Right atrium auricular region (tissue), 2 donors: ENCODE measurements around the gene LHB. TPM values are rescaled to one million over a fixed set of nuclear protein-coding genes. Genes with fewer than 3 reads are reported as not detected.

Experiments
- DNase-seq: peaks from one replicate; pipeline ENCODE4 v3.0.0-alpha.2; 2019; ENCODE audit warnings: low spot score
- H3K27ac ChIP-seq, 2 donors: fragments of 200-600 bp; sonication (generic); 1 replicate in 1 of 2; 2 replicates in 1 of 2; pipeline ENCODE4 v1.5.1; 2016 to 2019
- H3K27me3 ChIP-seq, 2 donors: fragments of 200-600 bp; sonication (generic); one replicate each; pipeline versions ENCODE4 v1.5.1 to v1.6.0; 2017 to 2019
- H3K36me3 ChIP-seq: fragments of 200-600 bp; sonication (generic); one replicate; pipeline ENCODE4 v1.5.1; 2016
- H3K4me1 ChIP-seq, 2 donors: fragments of 200-600 bp; sonication (generic); one replicate each; pipeline versions ENCODE4 v1.5.1 to v1.6.0; 2017 to 2019
- H3K4me3 ChIP-seq, 2 donors: fragments of 200-600 bp; sonication (generic); 1 replicate in 1 of 2; 2 replicates in 1 of 2; pipeline ENCODE4 v1.5.1; 2017 to 2019; ENCODE audit warnings: mild to moderate bottlenecking in 1 of 2, moderate library complexity in 1 of 2
- H3K9me3 ChIP-seq, 2 donors: fragments of 200-600 bp; sonication (generic); one replicate each; pipeline ENCODE4 v1.5.1; 2019
- CTCF ChIP-seq, 2 donors: fragments of 200-600 bp; sonication (generic); IDR thresholded peaks; one replicate each; pipeline ENCODE4 v1.5.1; 2019; ENCODE audit warnings: antibody characterized with exemption in 2 of 2
- total RNA-seq, 2 donors: library from RNA; depleted of rRNA; stranded (reverse); fragments of >200 nt; gene quantifications; one replicate each; pipeline ENCODE4 v1.1.0, GENCODE V29; 2016

LHB gene
- not detected for total RNA-seq

GRCh38 chr19:49017041-49017665 is at the start of gene LHB:
TSS of gene LHB (minus strand) at chr19:49017091. CDS start at chr19:49017081, 10 bp downstream.
- peak within 1 kb of the TSS in 1 of 2 donors; percentile 3 for H3K27ac ChIP-seq
- DNase-seq = no peak
- no peak for TF ChIP-seq CTCF (IDR thresholded peaks at IDR 0.05)

DNA sequence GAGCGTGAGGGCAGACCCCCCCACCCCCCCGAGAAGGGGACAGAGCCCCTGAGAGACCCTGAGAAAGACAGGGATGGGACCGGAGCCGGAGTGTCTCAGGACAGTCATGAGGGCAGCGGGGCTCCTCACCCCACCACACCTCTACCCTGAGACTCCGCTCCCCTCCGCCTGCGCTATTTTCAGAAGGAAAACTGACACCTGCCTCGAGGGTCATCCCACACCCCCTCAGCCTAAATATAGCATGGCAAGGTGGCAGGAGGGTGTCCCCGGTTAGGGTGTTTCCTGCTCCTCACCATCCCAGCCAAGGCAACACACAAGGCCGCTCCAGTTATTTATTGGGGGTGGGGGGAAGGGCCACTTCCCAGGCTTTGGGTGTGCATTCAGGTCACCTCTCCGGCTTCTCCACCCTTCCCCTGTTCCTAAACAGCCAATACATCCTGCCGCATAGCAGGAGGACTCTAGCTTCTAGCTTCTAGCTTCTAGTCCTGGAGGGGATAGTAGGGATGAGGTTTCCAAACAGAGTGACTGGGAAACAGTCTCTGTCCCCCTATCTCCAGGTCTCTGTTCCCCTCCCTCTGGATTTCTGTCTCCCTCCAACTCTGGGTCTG is 49.1 kb upstream of the LHB start:
- no peaks in the 10 kb centered on the region for H3K27me3 ChIP-seq
- no peaks in the 10 kb centered on the region for H3K36me3 ChIP-seq
- TF ChIP-seq CTCF (IDR thresholded peaks at IDR 0.05) = no peak
- peak overlapping the region; percentile 58 for H3K27ac ChIP-seq
- H3K9me3 ChIP-seq = no peaks in the 10 kb centered on the region
- peaks cover 0 to 31% of the 10 kb centered on the region in 2 donors for H3K4me1 ChIP-seq
- H3K4me3 ChIP-seq = no peak overlapping the region
- DNase-seq = no peak

More at GRCh38 chr19:49017041-49017665, at the start of gene LHB:
- no peaks in the 10 kb centered on the region for H3K9me3 ChIP-seq
- H3K36me3 ChIP-seq = peaks cover 17% of the 10 kb centered on the region
- H3K4me3 ChIP-seq = peak within 1 kb of the TSS; percentile 36 to 55
- peaks cover 0 to 27% of the 10 kb centered on the region in 2 donors for H3K4me1 ChIP-seq
- no peaks in the 10 kb centered on the region for H3K27me3 ChIP-seq

- Histone ChIP-seq H3K4me1 (peaks cover 0 to 31% of the 10 kb centered on the region in 2 donors), H3K36me3 (no peaks in the 10 kb centered on the region), H3K4me3 (peak within 1 kb of the TSS; percentile 12 to 39), H3K27ac (peak within 1 kb of the TSS; percentile 58), H3K9me3 (no peaks in the 10 kb centered on the region), H3K27me3 (no peaks in the 10 kb centered on the region)
- TF ChIP-seq CTCF (IDR thresholded peaks at IDR 0.05) = peak in 1 of 2 donors; percentile 10
- no peak for DNase-seq
These were observed 48.1 kb upstream of the LHB start, which contains the start of gene NTF4 for GRCh38 chr19:49064768-49065611. TSS of gene NTF4 (minus strand) at chr19:49064818. CDS start at chr19:49061997, 2,821 bp downstream.

- Histone ChIP-seq H3K4me3 (no peak overlapping the region), H3K9me3 (no peaks in the 10 kb centered on the region), H3K4me1 (peaks cover 0 to 31% of the 10 kb centered on the region in 2 donors), H3K36me3 (no peaks in the 10 kb centered on the region), H3K27me3 (no peaks in the 10 kb centered on the region), H3K27ac (peak overlapping the region in 1 of 2 donors; percentile 58)
- TF ChIP-seq CTCF (IDR thresholded peaks at IDR 0.05) = no peak
- DNase-seq = no peak
These were observed 47.2 kb upstream of the LHB start for GRCh38 chr19:49064029-49064629.

- no peaks in the 10 kb centered on the region for H3K36me3 ChIP-seq
- no peaks in the 10 kb centered on the region for H3K9me3 ChIP-seq
- H3K27me3 ChIP-seq = no peaks in the 10 kb centered on the region
- no peak overlapping the region for H3K4me3 ChIP-seq
- no peak overlapping the region for H3K27ac ChIP-seq
- DNase-seq = no peak
- H3K4me1 ChIP-seq = peaks cover 0 to 38% of the 10 kb centered on the region in 2 donors
- TF ChIP-seq CTCF (IDR thresholded peaks at IDR 0.05) = no peak
These were observed 44.6 kb upstream of the LHB start for GRCh38 chr19:49061445-49061844.
